Posterior cingulate gyrus (tissue), 11 donors: ENCODE results near the gene ALG1.
"Not testable (repeated sequence)": the region's sequence is repeated elsewhere in the genome, so short reads cannot be mapped to it uniquely, and the experiment has no call there.

Source experiments
- DNase-seq, 10 donors: peaks; one replicate each; pipeline versions ENCODE4 v3.0.0 to v3.0.0-alpha.2; 2020 to 2021; ENCODE audit warnings: mixed read lengths in 3 of 10
- intact Hi-C: fragments of 100-400 bp; cut with DNase I; formaldehyde crosslinking; loops from one replicate; pipeline ENCODE4 v1.15.1; 2023

ALG1 gene

DNA sequence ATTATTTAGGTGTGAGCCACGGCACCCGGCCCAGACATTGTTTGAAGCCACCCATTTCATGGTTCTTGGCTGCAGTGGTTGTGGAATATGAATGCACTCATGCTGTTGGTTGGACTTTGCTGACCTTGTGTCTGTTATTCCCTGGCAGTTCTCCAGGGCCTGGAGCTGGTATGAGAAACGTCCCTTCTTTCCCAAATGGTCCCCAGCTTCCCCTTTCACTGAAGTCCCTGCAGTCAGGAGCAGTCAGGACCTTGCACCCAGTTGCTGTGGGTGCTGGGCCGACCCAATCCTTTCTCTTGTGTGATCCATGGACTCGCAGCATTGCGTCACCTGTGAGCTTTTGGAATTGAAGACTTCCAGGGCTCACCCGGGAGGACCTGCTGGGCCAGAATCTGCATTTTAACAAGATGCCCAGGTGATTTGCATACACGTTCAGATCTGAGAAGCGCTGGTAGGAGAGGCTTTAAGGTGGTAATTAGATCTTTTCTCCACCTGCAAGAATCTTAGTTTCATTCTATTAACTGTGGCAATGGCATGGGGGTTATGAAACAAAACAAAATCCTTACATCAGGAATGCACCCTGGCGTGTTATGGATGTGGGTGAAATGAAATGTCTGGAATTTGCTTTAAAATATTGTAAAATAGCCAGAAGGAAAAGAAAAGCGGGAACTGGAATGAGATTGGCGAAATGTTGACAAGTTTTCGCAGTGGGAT lies 63.3 kb downstream of the ALG1 start:
- intact Hi-C loops, result not testable (repeated sequence)
- DNase-seq, result peak in 1 of 10 donors; percentile 68
